HepG2 (cell line): ENCODE results near the gene NKD1. TPM values are rescaled to one million over a fixed set of nuclear protein-coding genes. Genes with fewer than 3 reads are reported as not detected.
A peak's percentile ranks its signal among the peaks of the same experiment; 100 is the strongest.

Experiments
- GABPB1 ChIP-seq: IDR thresholded peaks from 2 replicates; pipeline ENCODE4 v1.6.1; 2016; ENCODE audit warnings: mild to moderate bottlenecking, missing genetic modification reagents, moderate library complexity, missing compliant biosample characterization
- HNRNPLL ChIP-seq: fragments of 200-400 bp; formaldehyde crosslinking; IDR thresholded peaks from 2 replicates; pipeline ENCODE4 v1.6.1; 2017; ENCODE audit warnings: mild to moderate bottlenecking, low read depth, low read length; ENCODE audit not compliant: poor library complexity, severe bottlenecking
- HOXA3 ChIP-seq: sonication (generic); formaldehyde crosslinking; IDR thresholded peaks from 2 replicates; pipeline ENCODE4 v1.5.0; 2020; ENCODE audit warnings: missing genetic modification reagents
- ISL2 ChIP-seq: sonication (generic); formaldehyde crosslinking; IDR thresholded peaks from 2 replicates; pipeline ENCODE4 v1.5.0; 2020; ENCODE audit warnings: missing genetic modification reagents
- JUN ChIP-seq: sonication (generic); formaldehyde crosslinking; IDR thresholded peaks from 2 replicates; pipeline ENCODE4 v1.4.0; 2020; ENCODE audit warnings: mild to moderate bottlenecking, missing genetic modification reagents
- MBD4 ChIP-seq: IDR thresholded peaks from 2 replicates; pipeline ENCODE4 v1.6.1; 2012; ENCODE audit warnings: low read length, inconsistent platforms, borderline replicate concordance
- NBN ChIP-seq: fragments of 450-650 bp; conservative IDR thresholded peaks from 2 replicates; pipeline ENCODE4 v1.6.1; 2017
- PTBP1 ChIP-seq: fragments of 200-400 bp; formaldehyde crosslinking; IDR thresholded peaks from 2 replicates; pipeline ENCODE4 v1.6.1; 2018; ENCODE audit warnings: low read length, low read depth; ENCODE audit not compliant: poor library complexity, severe bottlenecking
- ZMYM3 ChIP-seq: sonication (generic); formaldehyde crosslinking; IDR thresholded peaks from 2 replicates; pipeline ENCODE4 v1.5.1; 2020; ENCODE audit warnings: mild to moderate bottlenecking, missing genetic modification reagents
- ZNF446 ChIP-seq: sonication (generic); formaldehyde crosslinking; IDR thresholded peaks from 2 replicates; pipeline ENCODE4 v1.5.0; 2020; ENCODE audit warnings: mild to moderate bottlenecking, missing genetic modification reagents
- ZNF510 ChIP-seq: sonication (generic); formaldehyde crosslinking; IDR thresholded peaks from 2 replicates; pipeline ENCODE4 v1.4.0; 2020; ENCODE audit warnings: low read depth, mild to moderate bottlenecking, missing genetic modification reagents
- ZNF768 ChIP-seq: sonication (generic); formaldehyde crosslinking; IDR thresholded peaks from 2 replicates; pipeline ENCODE4 v1.4.0; 2020; ENCODE audit warnings: missing genetic modification reagents
- polyA plus RNA-seq, 8 experiments: library from polyadenylated mRNA; depleted of rRNA in 3 of 8; stranded (reverse) in 7 of 8; unstranded in 1 of 8; fragments of >200 nt; fragmentation: Illumina TruSeq in 4 of 8; extraction: Trizol in 4 of 8; gene quantifications; 2 replicates each; pipeline versions ENCODE4 v1.2.1 to v1.2.3, GENCODE V29; 2011 to 2016; ENCODE audit warnings: low read depth in 4 of 8, missing spikeins in 1 of 8, mixed read lengths in 1 of 8; ENCODE audit not compliant: insufficient read depth in 1 of 8
- total RNA-seq, 5 experiments: library from RNA; depleted of rRNA; stranded (reverse); fragments of >200 nt; fragmentation: Illumina TruSeq; extraction: Trizol; gene quantifications; 2 replicates each; pipeline ENCODE4 v1.2.3, GENCODE V29; 2016; ENCODE audit warnings: low read depth in 1 of 5
- TF ChIP-seq, protein P1 (sequence below): sonication (generic); formaldehyde crosslinking; IDR thresholded peaks from 2 replicates; pipeline ENCODE4 v1.9.0; 2021; ENCODE audit warnings: missing genetic modification reagents, borderline replicate concordance

Gene NKD1
- total and polyA plus RNA-seq, 2 of the 13 experiments (the other 11 are each of a cell fraction or from before 2014, with no cell fraction given), result 70.4 to 121 TPM

DNA sequence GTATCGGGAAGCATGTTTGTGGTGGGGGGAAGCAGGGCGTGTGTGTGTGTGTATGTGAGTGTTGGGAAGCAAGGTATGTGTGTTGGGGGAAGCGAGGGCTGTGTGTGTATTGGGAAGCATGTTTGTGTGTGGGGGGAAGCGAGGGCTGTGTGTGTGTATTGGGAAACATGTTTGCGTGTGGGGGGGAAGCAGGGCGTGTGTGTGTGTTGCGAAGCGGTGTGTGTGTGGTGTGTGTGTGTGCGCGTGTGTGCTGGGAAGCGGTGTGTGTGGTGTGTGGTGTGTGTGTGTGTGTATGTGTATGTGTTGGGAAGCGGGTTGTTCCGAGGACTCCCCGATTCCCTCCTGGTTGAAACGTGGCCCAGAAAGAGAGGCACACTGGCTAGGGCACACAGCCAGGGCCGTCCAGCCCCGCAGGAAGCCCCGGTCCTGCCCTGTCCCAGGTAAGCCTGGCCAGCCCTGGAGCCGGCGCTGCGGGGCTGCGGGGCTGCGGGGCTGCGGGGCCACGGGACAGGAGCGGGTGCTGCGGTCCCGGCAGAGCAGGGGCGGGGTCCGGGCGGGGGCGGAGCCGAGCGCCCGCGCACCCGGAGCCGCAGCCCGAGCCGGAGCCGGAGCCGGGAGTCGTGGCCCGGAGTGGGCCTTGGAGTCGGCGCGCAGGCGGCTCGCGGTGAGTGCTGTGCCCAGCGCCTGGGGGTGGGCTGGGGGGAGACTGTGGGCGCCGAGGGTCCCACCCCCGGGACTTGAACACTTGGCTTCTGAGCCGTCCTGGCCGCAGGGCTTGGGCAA is 145.0 kb downstream of the NKD1 start, which contains the start of gene NOD2 (continued):
- TF ChIP-seq ZNF446 (CRISPR knock-in tag) (peak; percentile 40; the same call in 1 of the 2 replicates), HOXA3 (CRISPR knock-in tag) (0 out of 2 replicates have a peak, but pooled peaks have one; percentile 26), ISL2 (CRISPR knock-in tag) (no peak), ZNF768 (CRISPR knock-in tag) (peak; percentile 38; the same call in 1 of the 2 replicates), NBN (no peak), JUN (CRISPR knock-in tag) (no peak), PTBP1 (no peak), ZNF510 (CRISPR knock-in tag) (no peak), HNRNPLL (peak; percentile 42), ZMYM3 (CRISPR knock-in tag) (0 out of 2 replicates have a peak, but pooled peaks have one; percentile 8), MBD4 (no peak), GABPB1 (CRISPR knock-in tag) (peak; percentile 28; the same call in 1 of the 2 replicates)
- TF ChIP-seq, protein P1, sequence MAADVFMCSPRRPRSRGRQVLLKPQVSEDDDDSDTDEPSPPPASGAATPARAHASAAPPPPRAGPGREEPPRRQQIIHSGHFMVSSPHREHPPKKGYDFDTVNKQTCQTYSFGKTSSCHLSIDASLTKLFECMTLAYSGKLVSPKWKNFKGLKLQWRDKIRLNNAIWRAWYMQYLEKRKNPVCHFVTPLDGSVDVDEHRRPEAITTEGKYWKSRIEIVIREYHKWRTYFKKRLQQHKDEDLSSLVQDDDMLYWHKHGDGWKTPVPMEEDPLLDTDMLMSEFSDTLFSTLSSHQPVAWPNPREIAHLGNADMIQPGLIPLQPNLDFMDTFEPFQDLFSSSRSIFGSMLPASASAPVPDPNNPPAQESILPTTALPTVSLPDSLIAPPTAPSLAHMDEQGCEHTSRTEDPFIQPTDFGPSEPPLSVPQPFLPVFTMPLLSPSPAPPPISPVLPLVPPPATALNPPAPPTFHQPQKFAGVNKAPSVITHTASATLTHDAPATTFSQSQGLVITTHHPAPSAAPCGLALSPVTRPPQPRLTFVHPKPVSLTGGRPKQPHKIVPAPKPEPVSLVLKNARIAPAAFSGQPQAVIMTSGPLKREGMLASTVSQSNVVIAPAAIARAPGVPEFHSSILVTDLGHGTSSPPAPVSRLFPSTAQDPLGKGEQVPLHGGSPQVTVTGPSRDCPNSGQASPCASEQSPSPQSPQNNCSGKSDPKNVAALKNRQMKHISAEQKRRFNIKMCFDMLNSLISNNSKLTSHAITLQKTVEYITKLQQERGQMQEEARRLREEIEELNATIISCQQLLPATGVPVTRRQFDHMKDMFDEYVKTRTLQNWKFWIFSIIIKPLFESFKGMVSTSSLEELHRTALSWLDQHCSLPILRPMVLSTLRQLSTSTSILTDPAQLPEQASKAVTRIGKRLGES (CRISPR knock-in tag), result no peak
- TF ChIP-seq, all 625 proteins: peak for 28
